HFFc6 (cell line): ENCODE results near the gene SSTR3. TPM values are rescaled to one million over a fixed set of nuclear protein-coding genes. Genes with fewer than 3 reads are reported as not detected.

Experiments
- DNase-seq: peaks from one replicate; pipeline ENCODE4 v3.0.0-alpha.2; 2018
- H3K27ac Mint-ChIP-seq: 2 replicates; pipeline ENCODE4 v1.8.0; 2020; ENCODE audit warnings: mild to moderate bottlenecking, mixed read lengths
- H3K27me3 Mint-ChIP-seq: 2 replicates; pipeline ENCODE4 v1.8.0; 2021; ENCODE audit warnings: mild to moderate bottlenecking, moderate library complexity, mixed read lengths; ENCODE audit not compliant: insufficient read depth
- H3K36me3 Mint-ChIP-seq: 2 replicates; pipeline ENCODE4 v1.8.0; 2021; ENCODE audit warnings: low read depth, mixed read lengths
- H3K4me1 Mint-ChIP-seq: 2 replicates; pipeline ENCODE4 v1.8.0; 2020; ENCODE audit warnings: low read depth, mixed read lengths
- H3K4me3 Mint-ChIP-seq: 2 replicates; pipeline ENCODE4 v1.8.0; 2020; ENCODE audit warnings: mild to moderate bottlenecking, moderate library complexity, mixed read lengths
- H3K9me3 Mint-ChIP-seq: 2 replicates; pipeline ENCODE4 v1.8.0; 2020; ENCODE audit warnings: mild to moderate bottlenecking, mixed read lengths
- total RNA-seq, 6 experiments: library from RNA; stranded (reverse); fragmentation: NEBNext Ultra II Directional; extraction: Animal tissue kit (Norgen Biotek cat#: 25700); gene quantifications; 2 replicates in 1 of 6; 3 replicates in 5 of 6; pipeline ENCODE4 v1.2.3, GENCODE V29; 2021
- TF ChIP-seq, protein P1 (sequence below): fragments of 200-600 bp; sonication (generic); IDR thresholded peaks from 2 replicates; pipeline ENCODE4 v1.5.0; 2021; ENCODE audit warnings: antibody characterized with exemption, mild to moderate bottlenecking

The SSTR3 gene
- total RNA-seq, 6 experiments from 2014 or later: not detected

DNA sequence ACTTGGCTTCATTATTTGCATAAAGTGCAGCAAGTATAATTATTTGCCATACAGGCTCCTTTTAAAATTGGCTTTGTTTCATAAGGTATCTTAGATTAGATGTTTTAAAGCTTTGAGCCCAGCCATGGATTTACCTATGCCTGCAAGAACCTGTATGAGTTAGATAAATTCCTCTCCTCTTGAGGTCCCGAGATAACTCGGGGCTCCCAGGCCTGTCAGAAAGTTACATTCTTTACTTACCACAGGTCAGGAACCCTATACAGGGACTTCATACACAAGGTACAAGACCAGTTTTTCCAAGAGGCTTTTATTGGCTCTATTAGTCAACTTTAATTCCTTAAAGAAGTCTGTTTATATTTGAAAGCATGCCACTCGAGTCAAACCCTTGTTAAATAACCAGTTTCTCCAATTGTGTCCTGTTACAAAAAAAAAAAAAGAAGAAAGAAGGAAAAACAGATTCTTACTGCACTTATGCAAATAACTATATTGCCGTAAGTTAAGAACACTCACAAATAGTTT lies 22.0 kb downstream of the SSTR3 start:
- H3K4me3 Mint-ChIP-seq: no peak overlapping the region
- DNase-seq: no peak
- H3K27ac Mint-ChIP-seq: no peak overlapping the region
- H3K36me3 Mint-ChIP-seq: no peaks in the 10 kb centered on the region
- no peaks in the 10 kb centered on the region for H3K9me3 Mint-ChIP-seq
- TF ChIP-seq, protein P1, sequence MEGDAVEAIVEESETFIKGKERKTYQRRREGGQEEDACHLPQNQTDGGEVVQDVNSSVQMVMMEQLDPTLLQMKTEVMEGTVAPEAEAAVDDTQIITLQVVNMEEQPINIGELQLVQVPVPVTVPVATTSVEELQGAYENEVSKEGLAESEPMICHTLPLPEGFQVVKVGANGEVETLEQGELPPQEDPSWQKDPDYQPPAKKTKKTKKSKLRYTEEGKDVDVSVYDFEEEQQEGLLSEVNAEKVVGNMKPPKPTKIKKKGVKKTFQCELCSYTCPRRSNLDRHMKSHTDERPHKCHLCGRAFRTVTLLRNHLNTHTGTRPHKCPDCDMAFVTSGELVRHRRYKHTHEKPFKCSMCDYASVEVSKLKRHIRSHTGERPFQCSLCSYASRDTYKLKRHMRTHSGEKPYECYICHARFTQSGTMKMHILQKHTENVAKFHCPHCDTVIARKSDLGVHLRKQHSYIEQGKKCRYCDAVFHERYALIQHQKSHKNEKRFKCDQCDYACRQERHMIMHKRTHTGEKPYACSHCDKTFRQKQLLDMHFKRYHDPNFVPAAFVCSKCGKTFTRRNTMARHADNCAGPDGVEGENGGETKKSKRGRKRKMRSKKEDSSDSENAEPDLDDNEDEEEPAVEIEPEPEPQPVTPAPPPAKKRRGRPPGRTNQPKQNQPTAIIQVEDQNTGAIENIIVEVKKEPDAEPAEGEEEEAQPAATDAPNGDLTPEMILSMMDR: no peak
- peaks cover 47% of the 10 kb centered on the region for H3K4me1 Mint-ChIP-seq
- no peaks in the 10 kb centered on the region for H3K27me3 Mint-ChIP-seq

DNA sequence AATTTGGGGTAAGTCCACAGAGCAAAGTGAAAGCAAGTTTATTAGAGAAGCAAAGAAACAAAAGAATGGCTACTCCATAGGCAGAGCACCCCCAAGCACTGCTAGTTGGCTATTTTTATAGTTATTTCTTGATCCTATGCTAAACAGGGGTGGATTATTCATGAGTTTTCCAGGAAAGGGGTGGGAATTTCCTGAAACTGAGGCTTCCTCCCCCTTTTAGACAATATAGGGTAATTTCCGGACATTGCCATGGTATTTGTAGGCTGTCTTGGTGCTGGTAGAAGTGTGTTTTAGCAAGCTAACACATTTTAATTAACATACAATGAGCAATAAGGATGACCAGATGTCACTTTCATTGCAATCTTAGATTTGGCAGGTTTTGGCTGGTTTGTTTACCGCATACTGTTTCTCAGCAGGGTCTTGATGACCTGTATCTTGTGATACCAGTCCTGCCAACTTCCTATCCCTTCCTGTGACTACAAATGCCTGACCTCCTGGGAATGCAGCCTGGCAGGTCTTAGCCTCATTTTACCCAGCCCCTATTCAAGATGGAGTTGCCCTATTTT lies 23.3 kb downstream of the SSTR3 start:
- Mint-ChIP-seq H3K27ac (peak overlapping the region; percentile 96), H3K4me3 (peak overlapping the region; percentile 88), H3K27me3 (no peaks in the 10 kb centered on the region), H3K4me1 (peaks cover 47% of the 10 kb centered on the region), H3K36me3 (no peaks in the 10 kb centered on the region), H3K9me3 (no peaks in the 10 kb centered on the region)
- no peak for DNase-seq
- TF ChIP-seq, protein P1: no peak

DNA sequence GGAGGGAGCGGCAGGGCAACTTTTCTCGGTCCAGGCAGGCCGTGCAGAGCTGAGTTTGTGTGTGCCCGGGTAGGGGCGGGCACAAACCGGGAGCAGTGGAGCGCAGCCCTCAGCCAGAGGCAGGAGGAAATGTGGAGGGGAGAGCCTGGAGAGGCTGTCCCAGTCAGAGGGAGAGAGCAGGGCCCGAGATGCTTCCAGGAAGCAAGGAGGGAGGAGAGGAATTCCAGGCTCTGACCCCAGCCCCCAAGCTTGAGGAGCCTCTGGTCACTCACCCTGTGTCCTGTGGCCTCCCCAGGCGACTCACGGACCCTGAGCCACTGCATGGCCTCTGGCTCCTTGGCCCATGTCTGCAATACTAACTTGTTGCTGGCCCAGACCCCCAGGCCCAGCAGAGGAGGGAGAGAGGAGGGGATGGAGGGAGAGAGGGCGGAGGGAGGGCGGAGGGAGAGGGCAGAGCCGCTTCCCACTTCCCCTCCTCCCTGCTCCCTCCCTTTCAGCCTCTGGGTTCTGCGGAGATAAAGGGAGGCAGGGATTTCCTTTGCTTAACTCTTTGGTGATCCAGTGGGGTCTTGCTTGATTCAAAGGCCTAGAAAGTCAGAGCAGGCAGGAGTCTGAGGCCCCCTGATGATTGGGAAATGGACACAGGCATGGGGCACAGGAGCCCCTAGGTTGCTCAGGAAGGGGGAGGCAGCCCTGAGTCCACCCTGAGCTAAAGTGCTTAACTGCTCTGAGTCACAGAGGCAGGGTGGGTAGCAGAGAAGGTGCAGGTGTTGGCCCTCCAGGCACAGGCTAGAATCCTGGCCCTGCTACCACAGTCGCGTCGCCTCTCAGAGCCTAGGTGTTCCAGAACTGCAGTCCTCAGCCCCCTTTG lies 24.2 kb downstream of the SSTR3 start, which contains the start of gene C1QTNF6:
Gene C1QTNF6 (minus strand): TSS at position 357 of the 871 bp plus-strand sequence. CDS start 34 bp downstream, at position 323.
- peak within 1 kb of the TSS; percentile 88 for H3K4me3 Mint-ChIP-seq
- DNase-seq: no peak
- H3K4me1 Mint-ChIP-seq: peaks cover 47% of the 10 kb centered on the region
- no peaks in the 10 kb centered on the region for H3K9me3 Mint-ChIP-seq
- TF ChIP-seq, protein P1: no peak
- peak within 1 kb of the TSS; percentile 96 for H3K27ac Mint-ChIP-seq
- H3K36me3 Mint-ChIP-seq: no peaks in the 10 kb centered on the region
- no peaks in the 10 kb centered on the region for H3K27me3 Mint-ChIP-seq

DNA sequence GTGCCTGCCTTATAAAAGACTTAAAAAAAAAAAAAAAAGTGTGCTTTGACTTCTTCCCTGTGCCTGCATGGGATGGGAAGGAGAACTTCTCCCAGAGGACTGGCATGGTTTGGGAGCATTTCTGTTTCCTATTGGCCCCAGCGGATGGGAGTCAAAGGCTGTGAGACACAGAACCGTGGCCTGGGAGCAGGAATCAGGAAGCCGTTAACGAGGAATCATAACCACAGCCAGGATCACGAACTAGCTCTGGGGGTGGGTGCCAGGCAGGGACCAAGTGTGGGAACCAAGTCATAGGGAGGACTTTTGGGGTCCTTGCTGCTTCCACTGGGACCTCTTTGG lies 24.8 kb downstream of the SSTR3 start:
- DNase-seq: peak; percentile 46
- TF ChIP-seq, protein P1: no peak
- no peaks in the 10 kb centered on the region for H3K9me3 Mint-ChIP-seq
- peaks cover 47% of the 10 kb centered on the region for H3K4me1 Mint-ChIP-seq
- H3K27me3 Mint-ChIP-seq: no peaks in the 10 kb centered on the region
- peak overlapping the region; percentile 96 for H3K27ac Mint-ChIP-seq
- no peaks in the 10 kb centered on the region for H3K36me3 Mint-ChIP-seq
- peak overlapping the region; percentile 88 for H3K4me3 Mint-ChIP-seq

DNA sequence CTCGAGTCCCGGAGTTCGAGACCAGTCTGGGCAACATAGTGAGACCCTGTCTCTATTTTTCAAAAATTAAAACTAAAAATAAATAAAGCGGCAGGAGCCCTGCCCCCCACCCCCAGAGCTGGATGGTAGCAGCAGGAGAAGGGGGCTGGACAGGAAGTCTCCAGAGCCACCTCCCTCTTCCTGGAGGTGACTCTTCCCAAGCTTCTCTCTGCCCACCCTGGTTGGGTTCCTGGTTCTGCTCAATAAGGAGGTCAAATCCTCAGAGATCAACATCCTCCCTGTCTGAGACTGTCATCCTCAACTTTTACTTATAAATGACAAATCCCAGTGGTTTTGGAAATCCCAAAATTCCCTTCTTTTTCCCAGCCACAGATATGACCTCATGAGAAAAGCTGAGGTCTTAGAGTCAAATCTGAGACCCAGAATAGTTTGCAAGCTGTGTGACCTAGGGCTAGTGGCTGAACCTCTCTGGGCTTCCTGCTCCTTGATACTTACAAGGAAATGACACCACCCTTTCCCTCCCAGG lies 25.2 kb downstream of the SSTR3 start:
- TF ChIP-seq, protein P1: no peak

More for the DNA sequence above, 25.2 kb downstream of the SSTR3 start:
- Mint-ChIP-seq H3K27me3 (no peaks in the 10 kb centered on the region), H3K4me1 (peaks cover 47% of the 10 kb centered on the region), H3K27ac (peak overlapping the region; percentile 96), H3K4me3 (peak overlapping the region; percentile 88), H3K9me3 (no peaks in the 10 kb centered on the region), H3K36me3 (no peaks in the 10 kb centered on the region)
- no peak for DNase-seq
